ENCODE results near the gene TCF12.
A peak's percentile ranks its signal among the peaks of the same experiment; 100 is the strongest.

The TCF12 gene

GRCh38 chr15:57223887-57224286 is 305.4 kb downstream of the TCF12 start:
- no peak for FAIRE-seq

GRCh38 chr15:57224664-57225063 is 306.2 kb downstream of the TCF12 start:
- no peak for FAIRE-seq

- FAIRE-seq: no peak
These were observed 308.7 kb downstream of the TCF12 start for GRCh38 chr15:57227166-57227565.

- FAIRE-seq: no peak
These were observed 309.5 kb downstream of the TCF12 start for GRCh38 chr15:57227899-57228298.

- peak; percentile 13 for FAIRE-seq
These were observed 310.0 kb downstream of the TCF12 start for GRCh38 chr15:57228395-57228794.

GRCh38 chr15:57229051-57229450 is 310.6 kb downstream of the TCF12 start:
- no peak for FAIRE-seq

- FAIRE-seq: no peak
These were observed 313.1 kb downstream of the TCF12 start for GRCh38 chr15:57231559-57231958.

GRCh38 chr15:57234156-57234555 is 315.7 kb downstream of the TCF12 start:
- no peak for FAIRE-seq

- no peak for FAIRE-seq
These were observed 316.7 kb downstream of the TCF12 start for GRCh38 chr15:57235186-57235585.

GRCh38 chr15:57235873-57236272 is 317.4 kb downstream of the TCF12 start:
- FAIRE-seq: no peak

GRCh38 chr15:57236561-57237300 is 318.3 kb downstream of the TCF12 start:
- FAIRE-seq: no peak

GRCh38 chr15:57237301-57237642 is 318.8 kb downstream of the TCF12 start:
- FAIRE-seq: no peak

- FAIRE-seq: peak; percentile 56
These were observed 319.2 kb downstream of the TCF12 start for GRCh38 chr15:57237676-57238075.

- no peak for FAIRE-seq
These were observed 326.7 kb downstream of the TCF12 start for GRCh38 chr15:57245130-57245529.

- no peak for FAIRE-seq
These were observed 327.3 kb downstream of the TCF12 start for GRCh38 chr15:57245714-57246113.

GRCh38 chr15:57248074-57248473 is 329.6 kb downstream of the TCF12 start:
- no peak for FAIRE-seq

- FAIRE-seq: no peak
These were observed 332.9 kb downstream of the TCF12 start for GRCh38 chr15:57251308-57251707.

- FAIRE-seq: no peak
These were observed 333.5 kb downstream of the TCF12 start for GRCh38 chr15:57251941-57252340.

GRCh38 chr15:57253082-57253481 is 334.6 kb downstream of the TCF12 start:
- FAIRE-seq: no peak

- no peak for FAIRE-seq
These were observed 335.1 kb downstream of the TCF12 start for GRCh38 chr15:57253500-57253899.

- FAIRE-seq: no peak
These were observed 337.4 kb downstream of the TCF12 start for GRCh38 chr15:57255751-57256341.

GRCh38 chr15:57256939-57257338 is 338.5 kb downstream of the TCF12 start:
- no peak for FAIRE-seq

- FAIRE-seq: no peak
These were observed 341.2 kb downstream of the TCF12 start for GRCh38 chr15:57259568-57260040.

GRCh38 chr15:57263520-57263919 is 345.1 kb downstream of the TCF12 start:
- no peak for FAIRE-seq
